OCI-LY3 (cell line): ENCODE results near the gene MEPCE.
"Not testable (repeated sequence)": the region's sequence is repeated elsewhere in the genome, so short reads cannot be mapped to it uniquely, and the experiment has no call there.

Source experiments
- H2AFZ ChIP-seq: fragments of 200-600, 300-600 bp; shearing (Covaris generic); 2 replicates; pipeline ENCODE4 v1.6.0; 2014; ENCODE audit warnings: antibody characterized with exemption, low read depth, low read length
- H3K27ac ChIP-seq: fragments of 200-600, 300-600 bp; sonication (generic); 2 replicates; pipeline ENCODE4 v1.5.1; 2014; ENCODE audit warnings: mild to moderate bottlenecking, low read length, moderate library complexity, mixed read lengths
- H3K27me3 ChIP-seq: fragments of 200-600, 300-600 bp; sonication (generic); 2 replicates; pipeline ENCODE4 v1.6.1; 2014; ENCODE audit warnings: low read depth, low read length, mixed read lengths
- H3K36me3 ChIP-seq: fragments of 200-600, 300-600 bp; sonication (generic); replicated peaks from 2 replicates; pipeline ENCODE3; 2014; ENCODE audit warnings: low read depth, low read length, mixed read lengths
- H3K4me1 ChIP-seq: fragments of 300-600, 200-600 bp; sonication (generic); 2 replicates; pipeline ENCODE4 v1.6.1; 2014; ENCODE audit warnings: low read length, mixed read lengths
- H3K4me2 ChIP-seq: fragments of 200-600, 300-600 bp; sonication (generic); 2 replicates; pipeline ENCODE4 v1.6.1; 2014; ENCODE audit warnings: low read length, mixed read lengths
- H3K4me3 ChIP-seq: fragments of 300-600, 200-600 bp; sonication (generic); 2 replicates; pipeline ENCODE4 v1.5.1; 2014; ENCODE audit warnings: antibody characterized with exemption, mild to moderate bottlenecking, low read length, moderate library complexity
- H3K79me2 ChIP-seq: fragments of 300-600, 200-600 bp; shearing (Covaris generic); 2 replicates; pipeline ENCODE4 v1.6.1; 2014; ENCODE audit warnings: mild to moderate bottlenecking, low read length, mixed read lengths
- H3K9ac ChIP-seq: fragments of 300-600, 200-600 bp; shearing (Covaris generic); 2 replicates; pipeline ENCODE4 v1.6.0; 2014; ENCODE audit warnings: mild to moderate bottlenecking, low read length, moderate library complexity
- H3K9me3 ChIP-seq: fragments of 200-600, 300-600 bp; shearing (Covaris generic); 2 replicates; pipeline ENCODE4 v1.6.1; 2014; ENCODE audit warnings: low read length, mixed read lengths; ENCODE audit not compliant: insufficient read depth
- H4K20me1 ChIP-seq: fragments of 200-600, 300-600 bp; sonication (generic); 2 replicates; pipeline ENCODE4 v1.6.1; 2016; ENCODE audit warnings: low read length, mixed read lengths; ENCODE audit not compliant: insufficient read depth
- EZH2phosphoT487 ChIP-seq: fragments of 200-600 bp; shearing (Covaris generic); IDR thresholded peaks from 2 replicates; pipeline ENCODE4 v1.6.1; 2018; ENCODE audit warnings: antibody characterized with exemption, mixed run types, low read depth
- TF ChIP-seq, protein P1 (sequence below): fragments of 200-600, 300-600 bp; sonication (generic); IDR thresholded peaks from 2 replicates; pipeline ENCODE4 v1.5.1; 2014; ENCODE audit warnings: antibody characterized with exemption, low read length, low read depth

The MEPCE gene

DNA sequence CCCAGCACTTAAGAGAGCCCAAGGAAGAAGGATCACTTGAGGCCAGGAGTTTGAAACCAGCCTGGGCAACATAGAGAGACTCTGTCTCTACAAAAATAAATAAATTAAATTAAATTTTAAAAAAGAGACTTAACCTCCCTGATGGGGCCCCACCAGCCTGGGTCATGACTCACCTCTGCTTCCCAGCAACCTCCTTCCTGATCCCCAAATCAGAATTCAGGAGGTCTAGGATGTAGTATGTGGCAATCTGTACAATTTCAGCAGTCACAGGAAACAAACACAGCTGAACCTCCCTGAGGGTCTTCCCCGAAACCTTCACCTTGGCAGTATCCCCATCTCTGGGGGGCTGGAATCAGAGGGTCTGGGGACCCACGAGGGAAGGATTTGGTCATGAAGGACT is 16.4 kb downstream of the MEPCE start:
- H3K36me3 ChIP-seq = no peaks in the 10 kb centered on the region
- H2AFZ ChIP-seq = no peak overlapping the region
- H3K79me2 ChIP-seq = no peaks in the 10 kb centered on the region
- peaks cover 11% of the 10 kb centered on the region for H3K4me1 ChIP-seq
- H3K27ac ChIP-seq = no peak overlapping the region
- no peaks in the 10 kb centered on the region for H3K9me3 ChIP-seq
- TF ChIP-seq, protein P1, sequence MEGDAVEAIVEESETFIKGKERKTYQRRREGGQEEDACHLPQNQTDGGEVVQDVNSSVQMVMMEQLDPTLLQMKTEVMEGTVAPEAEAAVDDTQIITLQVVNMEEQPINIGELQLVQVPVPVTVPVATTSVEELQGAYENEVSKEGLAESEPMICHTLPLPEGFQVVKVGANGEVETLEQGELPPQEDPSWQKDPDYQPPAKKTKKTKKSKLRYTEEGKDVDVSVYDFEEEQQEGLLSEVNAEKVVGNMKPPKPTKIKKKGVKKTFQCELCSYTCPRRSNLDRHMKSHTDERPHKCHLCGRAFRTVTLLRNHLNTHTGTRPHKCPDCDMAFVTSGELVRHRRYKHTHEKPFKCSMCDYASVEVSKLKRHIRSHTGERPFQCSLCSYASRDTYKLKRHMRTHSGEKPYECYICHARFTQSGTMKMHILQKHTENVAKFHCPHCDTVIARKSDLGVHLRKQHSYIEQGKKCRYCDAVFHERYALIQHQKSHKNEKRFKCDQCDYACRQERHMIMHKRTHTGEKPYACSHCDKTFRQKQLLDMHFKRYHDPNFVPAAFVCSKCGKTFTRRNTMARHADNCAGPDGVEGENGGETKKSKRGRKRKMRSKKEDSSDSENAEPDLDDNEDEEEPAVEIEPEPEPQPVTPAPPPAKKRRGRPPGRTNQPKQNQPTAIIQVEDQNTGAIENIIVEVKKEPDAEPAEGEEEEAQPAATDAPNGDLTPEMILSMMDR = no peak
- no peak for TF ChIP-seq EZH2phosphoT487
- H4K20me1 ChIP-seq = no peaks in the 10 kb centered on the region
- H3K4me2 ChIP-seq = no peak overlapping the region
- H3K27me3 ChIP-seq = no peaks in the 10 kb centered on the region
- H3K9ac ChIP-seq = no peak overlapping the region
- no peak overlapping the region for H3K4me3 ChIP-seq

DNA sequence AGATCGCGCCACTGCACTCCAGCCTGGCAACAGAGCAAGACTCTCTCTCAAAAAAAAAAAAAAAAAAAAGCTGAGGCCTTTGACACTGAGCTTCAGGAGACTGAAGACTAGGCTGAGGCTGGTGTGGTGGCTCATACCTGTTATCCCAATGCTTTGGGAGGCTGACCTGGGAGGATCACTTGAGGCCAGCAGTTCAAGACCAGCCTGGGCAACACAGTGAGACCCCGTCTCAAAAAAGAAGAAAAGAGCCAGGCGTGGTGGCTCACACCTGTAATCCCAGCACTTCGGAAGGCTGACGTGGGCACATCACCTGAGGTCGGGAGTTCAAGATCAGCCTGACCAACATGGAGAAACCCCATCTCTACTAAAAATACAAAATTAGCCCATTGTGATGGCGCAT is 17.7 kb downstream of the MEPCE start:
- H3K27ac ChIP-seq, H3K4me3 ChIP-seq, H3K36me3 ChIP-seq, H3K9ac ChIP-seq, H3K9me3 ChIP-seq, H3K27me3 ChIP-seq, H4K20me1 ChIP-seq, H3K79me2 ChIP-seq, H3K4me2 ChIP-seq, H2AFZ ChIP-seq: not testable (repeated sequence)
- H3K4me1 ChIP-seq = peaks cover 11% of the 10 kb centered on the region

DNA sequence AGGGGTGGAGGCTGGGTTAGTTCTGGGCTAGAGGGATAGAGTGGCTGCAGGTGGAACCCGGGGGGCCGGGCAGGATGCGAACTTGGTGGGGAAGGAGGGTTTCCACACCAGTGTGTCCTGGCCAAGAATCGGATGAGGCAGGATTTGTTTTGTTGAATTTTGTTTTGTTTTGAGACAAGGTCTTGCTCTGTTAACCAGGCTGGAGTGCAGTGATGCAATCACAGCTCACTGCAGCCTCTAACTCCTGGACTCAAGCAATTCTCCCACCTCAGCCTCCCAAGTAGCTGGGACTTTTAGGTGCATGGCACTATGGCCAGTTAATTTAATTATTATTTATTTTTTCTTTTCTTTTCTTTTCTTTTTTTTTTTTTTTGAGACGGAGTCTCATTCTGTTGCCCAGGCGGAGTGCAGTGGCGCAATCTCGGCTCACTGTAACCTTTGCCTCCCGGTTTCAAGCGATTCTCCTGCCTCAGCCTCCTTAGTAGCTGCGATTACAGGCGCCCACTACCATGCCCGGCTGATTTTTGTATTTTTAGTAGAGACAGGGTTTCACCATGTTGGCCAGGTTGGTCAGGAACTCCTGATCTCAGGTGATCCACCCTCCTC is 19.7 kb downstream of the MEPCE start:
- no peaks in the 10 kb centered on the region for H4K20me1 ChIP-seq
- TF ChIP-seq, protein P1 = no peak
- TF ChIP-seq EZH2phosphoT487 = no peak
- H2AFZ ChIP-seq = no peak overlapping the region
- peaks cover 11% of the 10 kb centered on the region for H3K4me1 ChIP-seq
- H3K4me2 ChIP-seq = no peak overlapping the region
- H3K27ac ChIP-seq = no peak overlapping the region
- H3K4me3 ChIP-seq = no peak overlapping the region
- no peaks in the 10 kb centered on the region for H3K79me2 ChIP-seq
- no peaks in the 10 kb centered on the region for H3K9me3 ChIP-seq
- no peaks in the 10 kb centered on the region for H3K27me3 ChIP-seq
- no peaks in the 10 kb centered on the region for H3K36me3 ChIP-seq
- H3K9ac ChIP-seq = no peak overlapping the region

DNA sequence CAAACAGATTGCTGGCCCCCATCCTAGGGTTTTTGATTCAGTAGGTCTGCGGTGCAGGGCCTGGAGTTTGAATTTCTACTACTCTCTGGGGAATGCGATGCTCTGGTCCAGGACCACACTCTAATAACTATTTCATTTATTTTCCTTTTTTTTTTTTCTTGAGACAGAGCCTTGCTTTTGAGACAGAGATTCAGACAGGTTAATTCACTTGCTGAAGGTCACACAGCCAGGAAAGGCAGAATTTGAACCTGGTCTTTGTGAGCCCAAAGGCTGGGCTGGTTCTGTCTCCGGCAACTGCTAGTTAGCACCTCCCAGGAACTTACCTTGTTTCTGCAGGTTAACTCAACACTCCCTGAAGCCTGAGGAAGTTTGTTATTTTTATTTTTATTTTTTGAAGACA is 22.9 kb downstream of the MEPCE start:
- Histone ChIP-seq H3K9ac (no peak overlapping the region), H3K36me3 (no peaks in the 10 kb centered on the region), H3K79me2 (no peaks in the 10 kb centered on the region), H3K4me3 (no peak overlapping the region), H3K9me3 (no peaks in the 10 kb centered on the region), H3K27me3 (no peaks in the 10 kb centered on the region), H2AFZ (no peak overlapping the region), H3K4me1 (peaks cover 4% of the 10 kb centered on the region; the same call in 1 of the 2 replicates), H3K4me2 (no peak overlapping the region), H4K20me1 (no peaks in the 10 kb centered on the region), H3K27ac (no peak overlapping the region)
- TF ChIP-seq EZH2phosphoT487 = no peak
- TF ChIP-seq, protein P1 = no peak

DNA sequence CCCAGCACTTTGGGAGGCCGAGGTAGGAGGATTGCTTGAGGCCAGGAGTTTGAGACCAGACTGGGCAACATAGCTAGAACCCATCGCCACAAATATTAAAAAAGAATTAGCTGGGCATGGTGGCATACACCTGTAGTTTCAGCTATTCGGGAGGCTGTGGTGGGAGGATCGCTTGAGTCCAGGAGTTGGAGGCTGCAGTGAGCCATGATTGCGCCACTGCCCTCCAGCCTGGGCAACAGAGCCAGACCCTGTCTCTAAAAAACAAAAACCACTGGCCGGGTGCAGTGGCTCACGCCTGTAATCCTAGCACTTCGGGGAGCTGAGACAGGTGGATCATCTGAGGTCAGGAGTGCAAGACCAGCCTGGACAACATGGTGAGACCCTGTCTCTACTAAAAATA is 24.2 kb downstream of the MEPCE start:
- H4K20me1 ChIP-seq, H3K27ac ChIP-seq, H2AFZ ChIP-seq, H3K4me1 ChIP-seq, H3K36me3 ChIP-seq, H3K9me3 ChIP-seq, H3K4me2 ChIP-seq, H3K9ac ChIP-seq, H3K79me2 ChIP-seq, H3K27me3 ChIP-seq, H3K4me3 ChIP-seq: not testable (repeated sequence)
